HuH-7 (cell line): Measurements from ENCODE around the gene CPOX.
"Not testable (repeated sequence)": the region's sequence is repeated elsewhere in the genome, so short reads cannot be mapped to it uniquely, and the experiment has no call there.

Experiments
- DNase-seq: peaks from one replicate; pipeline ENCODE4 v3.0.0; 2011; ENCODE audit warnings: low spot score

Gene CPOX

GRCh38 chr3:98593046-98593936 is at the start of gene CPOX:
CPOX (minus strand) TSS chr3:98593611; CDS start chr3:98593504, 107 bp downstream.
- peak; percentile 93 for DNase-seq

- not testable (repeated sequence) for DNase-seq
These were observed 49.4 kb upstream of the CPOX start for GRCh38 chr3:98642769-98643168.

- DNase-seq, result not testable (repeated sequence)
These were observed 48.3 kb upstream of the CPOX start for GRCh38 chr3:98641756-98642155.

- DNase-seq, result not testable (repeated sequence)
These were observed 45.1 kb upstream of the CPOX start for GRCh38 chr3:98638515-98638914.

GRCh38 chr3:98630416-98630815 is 37.0 kb upstream of the CPOX start:
- no peak for DNase-seq

- DNase-seq, result no peak
These were observed 34.9 kb upstream of the CPOX start for GRCh38 chr3:98628317-98628716.

GRCh38 chr3:98626151-98626550 is 32.7 kb upstream of the CPOX start:
- DNase-seq, result no peak

GRCh38 chr3:98623572-98624280 is 30.3 kb upstream of the CPOX start:
- DNase-seq, result no peak

GRCh38 chr3:98617841-98618240 is 24.4 kb upstream of the CPOX start:
- DNase-seq, result no peak

- no peak for DNase-seq
These were observed 20.2 kb upstream of the CPOX start for GRCh38 chr3:98613616-98614015.

- no peak for DNase-seq
These were observed 19.6 kb upstream of the CPOX start for GRCh38 chr3:98612996-98613517.

GRCh38 chr3:98612587-98612986 is 19.2 kb upstream of the CPOX start:
- no peak for DNase-seq

GRCh38 chr3:98608029-98608428 is 14.6 kb upstream of the CPOX start:
- no peak for DNase-seq

- DNase-seq, result no peak
These were observed 10.2 kb upstream of the CPOX start for GRCh38 chr3:98603580-98603979.

GRCh38 chr3:98602078-98602678 is 8.8 kb upstream of the CPOX start:
- DNase-seq, result peak; percentile 60

- no peak for DNase-seq
These were observed 7.8 kb upstream of the CPOX start for GRCh38 chr3:98601180-98601579.

GRCh38 chr3:98600412-98601095 is 7.1 kb upstream of the CPOX start:
- no peak for DNase-seq

- no peak for DNase-seq
These were observed 6.4 kb upstream of the CPOX start for GRCh38 chr3:98599647-98600411.

- no peak for DNase-seq
These were observed 5.1 kb upstream of the CPOX start for GRCh38 chr3:98598492-98598891.

GRCh38 chr3:98596541-98597500 is 3.4 kb upstream of the CPOX start:
- no peak for DNase-seq
